Stimulated activated CD4-positive, alpha-beta T cell treated with anti-CD3 and anti-CD28 coated beads, Interleukin-1b, Interleukin-23, amount 100 ng/mL, for 4 hours (primary cell): ENCODE data around the gene TBCEL.
"Not testable (repeated sequence)": the region's sequence is repeated elsewhere in the genome, so short reads cannot be mapped to it uniquely, and the experiment has no call there.

Experiments used
- DNase-seq, 2 donors: peaks; one replicate each; pipeline ENCODE4 v3.0.0-alpha.2; 2020; ENCODE audit warnings: low read depth in 2 of 2

Gene TBCEL

DNA sequence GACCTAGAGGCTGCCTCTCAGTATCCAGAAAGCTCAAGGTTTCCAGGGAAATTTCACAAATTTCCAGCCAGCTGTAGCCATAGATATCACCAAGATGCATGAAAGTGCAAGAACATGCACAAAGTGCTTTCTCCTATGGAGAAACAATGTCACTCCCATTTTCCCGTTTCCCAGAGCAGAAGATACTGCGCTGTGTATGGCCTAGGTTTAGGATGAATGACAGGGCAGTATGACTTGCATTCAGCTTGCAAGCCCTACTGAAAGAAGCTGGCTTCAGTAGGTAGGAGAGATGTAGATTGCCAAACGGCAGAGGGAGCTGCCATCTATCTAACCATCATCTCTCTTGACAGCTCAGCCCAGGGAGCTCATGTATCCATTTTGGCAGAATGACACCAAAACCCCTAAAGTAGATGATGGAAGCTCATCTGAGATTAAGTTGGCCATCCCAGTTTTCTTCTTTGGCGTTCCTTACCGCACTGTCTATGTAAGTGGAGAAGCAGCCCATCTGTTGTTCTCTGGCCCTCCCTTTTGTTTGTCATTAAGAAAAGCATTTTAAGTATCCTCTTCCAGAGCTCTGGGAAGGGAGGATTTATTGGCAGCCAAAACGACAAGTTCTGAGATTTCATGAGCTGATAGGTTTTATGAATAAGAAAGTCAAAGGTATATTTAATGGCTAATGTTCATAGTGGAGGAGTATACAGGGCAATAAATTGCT lies 81.7 kb downstream of the TBCEL start:
- no peak for DNase-seq

DNA sequence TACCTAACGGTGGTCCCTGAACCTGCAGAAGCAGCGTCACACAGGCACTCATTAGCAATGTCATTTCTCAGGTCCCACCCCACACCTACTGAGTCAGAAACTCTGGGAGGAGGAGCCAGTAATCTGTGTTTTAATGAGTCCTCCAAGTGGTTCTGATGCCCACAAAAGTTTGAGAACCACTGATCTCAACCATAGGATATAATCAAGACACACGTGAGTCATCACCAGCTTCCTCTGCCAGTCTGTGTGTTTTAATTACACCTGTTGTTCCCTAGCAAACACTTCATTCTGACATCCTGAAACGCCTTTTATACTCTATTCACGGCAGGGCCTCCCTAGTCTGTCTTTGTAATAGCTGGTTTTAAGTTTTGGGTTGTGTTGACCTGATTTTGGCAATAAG lies 82.9 kb downstream of the TBCEL start:
- no peak for DNase-seq

DNA sequence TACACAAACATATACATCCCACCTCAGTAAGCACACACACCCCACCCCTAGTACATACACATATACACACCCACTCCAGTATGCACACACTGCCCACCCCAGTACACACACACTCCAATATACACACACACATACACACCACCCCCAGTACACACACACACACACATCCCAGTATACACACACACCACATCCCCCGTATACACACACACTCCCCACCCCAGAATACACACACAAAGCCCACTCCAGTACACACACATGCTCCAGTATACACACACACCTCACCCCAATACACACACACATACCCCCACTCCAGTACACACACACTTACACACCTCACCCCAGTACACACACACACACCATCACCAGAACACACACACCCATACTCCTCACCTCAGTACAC lies 84.5 kb downstream of the TBCEL start:
- DNase-seq: no peak

DNA sequence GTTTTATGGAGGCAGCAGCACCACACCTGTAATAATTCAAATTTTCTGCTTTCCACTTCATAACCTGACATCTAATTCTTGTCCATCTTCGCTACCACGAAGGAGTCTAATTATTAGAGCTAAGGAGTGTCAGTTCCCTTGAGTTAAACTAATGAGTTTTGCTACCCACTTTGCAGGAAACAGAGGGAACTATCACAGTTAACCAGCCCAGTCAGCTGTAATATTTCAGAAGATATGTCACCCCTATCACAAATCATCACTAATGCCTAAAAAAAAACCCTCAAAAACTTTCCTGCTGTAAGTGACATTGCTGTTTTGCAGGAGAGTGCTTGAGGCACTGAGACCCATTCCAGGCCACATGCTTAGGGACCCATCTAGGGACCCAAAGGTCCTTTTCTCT lies 85.6 kb downstream of the TBCEL start:
- no peak for DNase-seq

DNA sequence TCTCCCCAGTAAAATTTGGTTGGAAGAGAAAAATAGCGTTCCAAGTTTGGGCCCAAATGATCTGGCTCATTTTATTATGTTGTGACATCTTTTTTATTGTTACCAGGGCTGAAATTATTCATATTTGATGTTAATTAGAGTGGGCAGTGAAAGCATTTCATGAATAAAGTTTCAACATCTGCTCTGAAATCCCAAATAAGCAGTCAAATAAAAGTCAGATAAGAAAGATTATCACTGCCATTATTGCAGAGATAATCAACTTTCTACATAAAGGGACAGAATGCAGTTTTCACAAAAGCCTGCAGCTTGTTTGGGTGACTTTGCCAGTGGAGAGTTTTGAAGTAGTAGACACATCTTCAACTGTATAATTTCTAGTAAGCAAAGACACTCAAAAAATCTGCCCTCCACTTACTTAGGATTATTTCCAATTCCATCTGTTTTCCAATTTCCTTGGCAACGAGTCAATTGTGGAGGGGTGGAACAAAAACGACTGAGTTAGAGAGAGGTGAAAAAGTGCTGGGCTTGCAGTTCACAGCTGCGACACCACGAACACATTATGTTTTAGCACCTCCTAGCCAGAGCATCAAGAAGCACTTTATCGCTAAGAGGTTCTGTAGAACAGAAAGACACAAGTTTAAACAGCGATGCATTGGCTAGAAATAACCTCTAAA lies 86.1 kb downstream of the TBCEL start:
- no peak for DNase-seq

DNA sequence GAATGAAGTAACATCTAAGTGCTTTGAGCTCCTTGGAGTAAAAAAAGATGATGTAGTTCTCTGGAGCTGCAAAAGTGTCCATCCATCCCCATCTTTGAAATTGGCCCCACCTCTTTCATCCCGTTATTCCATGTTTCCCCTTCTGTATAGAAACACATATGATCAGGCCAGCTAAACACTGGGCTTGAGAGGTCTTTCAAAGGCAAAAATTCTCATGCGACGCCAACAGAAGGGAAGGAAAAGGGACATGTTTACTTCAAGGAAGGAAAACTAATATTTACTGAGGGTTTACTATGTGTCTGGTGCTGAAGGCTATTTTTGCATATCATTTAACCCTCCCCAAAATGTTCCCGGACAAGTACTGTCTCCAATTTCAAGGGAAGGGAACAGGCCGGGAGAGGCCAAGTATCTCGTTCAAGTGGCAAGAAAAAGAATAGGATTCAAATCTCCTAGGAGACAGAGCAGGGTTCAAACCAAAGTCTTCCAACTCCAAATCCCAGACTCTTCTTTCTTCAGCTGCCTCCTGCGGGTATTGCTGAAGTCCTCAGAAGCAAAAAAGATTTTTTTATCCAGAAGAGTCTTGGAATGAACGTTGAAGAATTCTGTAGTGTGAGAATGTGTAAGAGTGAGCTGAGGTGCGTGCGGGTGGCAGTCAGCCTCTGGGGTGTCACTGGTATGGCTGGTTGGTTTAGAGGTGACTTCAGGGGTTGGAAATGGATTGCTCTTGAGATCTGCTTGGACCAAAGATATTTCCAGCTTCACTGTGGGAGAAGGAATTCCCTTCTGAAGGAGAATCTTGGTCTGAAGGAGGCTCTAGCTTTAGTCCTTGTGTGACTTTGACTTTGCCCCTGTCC lies 87.2 kb downstream of the TBCEL start:
- DNase-seq: no peak

DNA sequence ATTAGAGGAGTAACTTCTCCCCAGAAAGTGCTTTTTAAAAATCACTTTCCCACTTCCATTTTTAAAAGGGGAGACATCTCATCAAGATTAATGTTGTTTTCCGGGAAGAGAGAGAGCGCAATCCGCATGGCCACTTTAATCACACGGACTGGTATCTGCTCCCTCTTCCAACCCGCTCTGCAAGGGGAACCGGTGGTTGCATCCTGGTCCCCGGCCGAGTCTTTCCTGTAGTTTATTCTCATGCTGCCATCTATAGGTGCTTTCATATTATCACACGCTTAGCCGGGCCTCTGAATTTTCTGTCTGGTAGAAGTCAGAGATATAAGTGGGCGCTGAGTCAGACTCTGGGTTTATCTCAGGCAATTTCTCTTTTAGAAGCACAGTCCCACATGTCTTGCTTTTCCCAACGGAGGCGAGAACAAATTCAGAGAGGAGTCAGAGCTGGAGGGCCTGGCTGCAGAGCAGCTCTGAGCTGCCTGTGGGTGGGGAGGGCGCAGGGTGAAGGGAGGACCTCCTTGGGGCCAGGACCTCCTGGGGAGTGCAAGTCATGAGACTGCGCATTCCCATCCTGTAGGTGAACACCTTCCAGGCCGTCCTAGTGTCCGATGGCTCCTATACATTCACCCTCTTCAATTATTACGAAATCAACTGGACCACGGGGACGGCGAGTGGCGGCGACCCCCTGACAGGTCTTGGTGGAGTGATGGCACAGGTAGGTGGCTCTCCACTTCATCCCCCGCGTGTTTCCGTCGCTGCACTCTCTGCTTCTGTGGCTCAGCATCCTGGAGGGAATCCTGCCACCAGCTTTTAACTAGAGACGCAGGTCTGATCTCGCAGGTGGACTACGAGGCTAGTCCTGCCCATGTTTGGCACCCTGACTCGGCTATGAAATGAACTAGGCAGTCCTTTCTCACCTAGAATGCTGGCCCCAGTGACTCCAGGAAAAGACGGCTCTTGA lies 88.9 kb downstream of the TBCEL start:
- peak; percentile 3 to 6 for DNase-seq

- DNase-seq: no peak
Measured at GRCh38 chr11:121113611-121114010, 89.7 kb downstream of the TBCEL start.

DNA sequence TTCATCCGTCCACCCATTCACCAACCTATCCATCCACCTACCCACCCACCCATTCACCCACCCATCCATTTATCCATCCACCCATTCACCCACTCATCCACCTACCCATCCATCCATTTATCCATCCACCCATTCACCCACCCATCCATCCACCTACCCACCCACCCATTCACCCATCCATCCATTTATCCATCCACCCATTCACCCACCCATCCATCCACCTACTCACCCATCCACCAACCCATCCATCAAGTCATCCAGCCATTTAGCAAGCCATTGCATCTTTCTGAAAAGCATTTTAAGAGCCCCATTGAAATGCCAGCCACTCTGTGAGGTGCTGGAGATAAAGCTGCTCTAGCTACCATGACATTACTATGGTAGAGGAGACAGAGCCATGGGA lies 91.1 kb downstream of the TBCEL start:
- not testable (repeated sequence) for DNase-seq

DNA sequence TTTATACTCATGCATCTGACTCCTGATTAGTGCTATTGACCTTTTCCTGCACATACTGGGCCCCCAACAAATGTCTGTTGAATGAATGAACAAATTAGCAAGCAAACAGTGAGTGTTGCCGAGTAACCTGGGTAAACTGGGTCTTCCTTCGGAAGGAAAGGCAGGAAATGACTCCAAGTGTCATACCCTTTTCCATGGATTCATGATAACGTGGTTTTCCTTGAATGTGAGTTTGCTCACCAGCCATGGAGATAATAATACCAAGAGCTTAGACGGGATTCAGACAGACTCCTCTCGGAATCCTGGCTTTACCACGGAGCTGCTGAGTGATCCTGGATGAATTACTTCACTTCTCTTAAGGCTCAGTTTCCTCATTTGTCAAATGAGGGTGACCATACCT lies 93.9 kb downstream of the TBCEL start:
- no peak for DNase-seq

- DNase-seq: no peak
Measured at GRCh38 chr11:121119440-121119839, 95.5 kb downstream of the TBCEL start.

GRCh38 chr11:121122328-121122727 lies 98.4 kb downstream of the TBCEL start:
- DNase-seq: no peak

DNA sequence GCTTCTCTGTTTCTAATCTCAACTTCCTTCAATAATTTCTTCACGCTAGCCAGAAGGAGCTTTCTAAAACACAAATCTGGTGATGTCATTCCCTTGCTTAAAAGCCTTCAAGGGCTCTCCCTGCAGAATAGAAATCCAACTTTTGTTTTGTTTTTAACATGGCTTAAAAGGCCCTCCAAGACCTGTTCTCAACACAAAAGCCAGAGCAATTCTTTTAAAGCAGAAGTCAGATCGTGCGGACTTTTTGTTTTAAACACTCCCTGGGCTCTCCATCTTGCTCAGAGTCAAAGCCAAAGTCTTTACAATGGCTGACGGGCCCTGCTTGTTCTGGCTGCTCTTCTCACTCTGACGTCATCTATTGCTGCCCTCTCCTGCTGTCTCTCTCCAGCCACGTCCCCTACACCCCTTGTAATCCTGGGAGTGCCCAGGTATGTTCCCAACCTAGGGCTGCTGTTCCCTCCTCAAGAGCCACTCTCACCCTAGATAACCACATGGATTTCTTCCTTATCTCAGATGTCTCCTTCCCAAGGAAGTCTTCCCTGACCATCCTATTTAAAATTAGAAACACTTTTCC lies 99.7 kb downstream of the TBCEL start:
- no peak for DNase-seq

DNA sequence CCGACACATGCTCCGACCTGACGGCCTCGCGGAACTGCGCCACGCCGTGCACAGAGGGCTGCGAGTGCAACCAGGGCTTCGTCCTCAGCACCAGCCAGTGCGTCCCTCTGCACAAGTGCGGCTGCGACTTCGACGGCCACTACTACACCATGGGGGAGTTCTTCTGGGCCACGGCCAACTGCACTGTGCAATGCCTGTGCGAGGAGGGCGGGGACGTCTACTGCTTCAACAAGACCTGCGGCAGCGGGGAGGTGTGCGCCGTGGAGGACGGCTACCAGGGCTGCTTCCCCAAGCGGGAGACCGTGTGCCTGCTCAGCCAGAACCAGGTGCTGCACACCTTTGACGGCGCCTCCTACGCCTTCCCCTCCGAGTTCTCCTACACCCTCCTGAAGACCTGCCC lies 103.9 kb downstream of the TBCEL start:
- no peak for DNase-seq

- DNase-seq: no peak
Measured at GRCh38 chr11:121129362-121130340, 105.7 kb downstream of the TBCEL start.

- DNase-seq: no peak
Measured at GRCh38 chr11:121131656-121132055, 107.8 kb downstream of the TBCEL start.

- no peak for DNase-seq
Measured at GRCh38 chr11:121132211-121132976, 108.5 kb downstream of the TBCEL start.

DNA sequence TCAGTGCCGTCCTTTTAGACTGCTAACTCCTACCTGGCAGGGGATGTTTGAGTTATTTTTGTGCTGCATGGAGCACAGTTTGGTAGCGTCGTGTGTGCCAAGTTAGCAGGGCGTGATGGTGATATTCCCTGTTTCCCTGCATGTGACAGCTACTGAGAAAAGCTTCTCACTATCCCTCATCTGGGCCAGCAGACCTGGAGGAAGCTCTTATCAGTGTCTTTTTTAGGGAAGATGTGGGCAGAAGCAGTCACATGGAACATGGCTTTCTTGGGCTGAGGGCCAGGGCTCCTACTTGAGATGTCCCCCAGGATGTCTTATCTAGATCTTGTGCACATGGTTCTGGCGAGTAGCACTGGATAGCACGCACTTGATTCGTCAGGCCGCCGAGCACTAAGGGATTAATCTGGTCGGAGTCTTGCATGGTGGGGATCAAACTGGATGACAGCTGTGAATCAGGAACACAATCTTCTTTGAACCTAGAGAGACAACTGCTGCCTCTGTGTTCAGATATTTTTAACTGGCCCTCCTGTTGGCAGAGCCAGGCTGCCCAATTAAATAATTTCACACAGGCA lies 110.9 kb downstream of the TBCEL start:
- no peak for DNase-seq

- no peak for DNase-seq
Measured at GRCh38 chr11:121137005-121137404, 113.1 kb downstream of the TBCEL start.
